Endothelial cell of umbilical vein (primary cell): ENCODE results near the gene DPP6. TPM values are rescaled to one million over a fixed set of nuclear protein-coding genes. Genes with fewer than 3 reads are reported as not detected.

Experiments
- BruUV-seq: library from RNA; stranded (reverse); fragments of 400-500 nt; replicated peaks from 2 replicates; lab custom pipeline; 2021; lab: Mats Ljungman, UMichigan
- CTCF ChIA-PET: fragments of 300-600, 350-600 bp; sonication (Branson Sonifier 250); formaldehyde crosslinking; loops from one replicate; lab custom pipeline; 2021; ENCODE audit warnings: antibody characterized with exemption, inconsistent platforms; lab: Charles Lee
- POLR2A ChIA-PET: fragments of 300-600, 350-600 bp; sonication (Branson Sonifier 250); formaldehyde crosslinking; loops from one replicate; lab custom pipeline; 2021; ENCODE audit warnings: antibody characterized with exemption, inconsistent platforms; lab: Charles Lee
- DNase-seq: peaks from one replicate; pipeline ENCODE4 v3.0.0-alpha.2; 2011; ENCODE audit warnings: low read depth, low spot score
- FAIRE-seq: peaks from 2 replicates; lab custom pipeline; 2011; peaks lifted over from hg19 to GRCh38; lab: Jason Lieb, UNC
- H2AFZ ChIP-seq: 2 replicates; pipeline ENCODE4 v1.6.0; 2012; ENCODE audit warnings: low read depth, low read length, control low read depth, inconsistent platforms
- H3K27ac ChIP-seq: 2 replicates; pipeline ENCODE4 v1.5.1; 2011; ENCODE audit warnings: low read depth, mild to moderate bottlenecking, control low read depth, low read length, moderate library complexity; ENCODE audit not compliant: insufficient read depth
- H3K27me3 ChIP-seq, 2 experiments: 2 replicates each; pipeline versions ENCODE4 v1.6.0 to v1.6.1; 2011; ENCODE audit warnings: low read length in 2 of 2, mixed read lengths in 1 of 2; ENCODE audit not compliant: control insufficient read depth in 2 of 2, insufficient read depth in 2 of 2
- H3K36me3 ChIP-seq, 2 experiments: 2 replicates in 1 of 2; 3 replicates in 1 of 2; pipeline ENCODE4 v1.5.1; 2011; ENCODE audit warnings: low read length in 2 of 2, mild to moderate bottlenecking in 1 of 2, moderate library complexity in 1 of 2; ENCODE audit not compliant: control insufficient read depth in 2 of 2, insufficient read depth in 2 of 2; ENCODE audit errors: extremely low read depth in 1 of 2
- H3K4me1 ChIP-seq: 3 replicates; pipeline ENCODE4 v1.5.1; 2011; ENCODE audit warnings: mild to moderate bottlenecking, low read length; ENCODE audit not compliant: control insufficient read depth, insufficient read depth; ENCODE audit errors: extremely low read depth
- H3K4me2 ChIP-seq: 2 replicates; pipeline ENCODE4 v1.6.1; 2011; ENCODE audit warnings: low read length, control low read depth, mixed read lengths; ENCODE audit not compliant: insufficient read depth
- H3K4me3 ChIP-seq, 3 experiments: fragments of 200-600 bp in 1 of 3; sonication (generic), shearing (Covaris generic) in 1 of 3; replicated peaks in 1 of 3; 2 replicates each; pipeline ENCODE4 v1.5.1; 2011 to 2016; ENCODE audit warnings: control low read depth in 3 of 3, low read length in 3 of 3, mild to moderate bottlenecking in 2 of 3, inconsistent platforms in 1 of 3, low read depth in 1 of 3, moderate library complexity in 1 of 3; ENCODE audit not compliant: insufficient read depth in 1 of 3
- H3K79me2 ChIP-seq: 2 replicates; pipeline ENCODE4 v1.6.0; 2012; ENCODE audit warnings: low read length, inconsistent platforms; ENCODE audit not compliant: control insufficient read depth, insufficient read depth
- H3K9ac ChIP-seq: replicated peaks from 2 replicates; pipeline ENCODE3; 2011; ENCODE audit warnings: low read length, control low read depth; ENCODE audit not compliant: insufficient read depth; ENCODE audit errors: extremely low read depth
- H3K9me1 ChIP-seq: replicated peaks from 3 replicates; pipeline ENCODE4 v1.6.0; 2011; ENCODE audit warnings: mild to moderate bottlenecking, low read length; ENCODE audit not compliant: control insufficient read depth, insufficient read depth; ENCODE audit errors: extremely low read depth
- H3K9me3 ChIP-seq: replicated peaks from 2 replicates; pipeline ENCODE4 v1.5.1; 2012; ENCODE audit warnings: low read length, inconsistent platforms; ENCODE audit not compliant: control insufficient read depth, insufficient read depth
- H4K20me1 ChIP-seq: replicated peaks from 2 replicates; pipeline ENCODE3; 2011; ENCODE audit warnings: mild to moderate bottlenecking, low read length; ENCODE audit not compliant: control insufficient read depth, insufficient read depth; ENCODE audit errors: extremely low read depth
- EZH2 ChIP-seq: IDR thresholded peaks from 2 replicates; pipeline ENCODE4 v1.6.1; 2012; ENCODE audit warnings: borderline replicate concordance, low read depth, mild to moderate bottlenecking, moderate library complexity, low read length, inconsistent platforms; ENCODE audit not compliant: severe bottlenecking
- FOS ChIP-seq: IDR thresholded peaks from 2 replicates; pipeline ENCODE4 v1.6.1; 2011; ENCODE audit warnings: mild to moderate bottlenecking, low read length, moderate library complexity, borderline replicate concordance; ENCODE audit not compliant: insufficient read depth
- GATA2 ChIP-seq: IDR thresholded peaks from 2 replicates; pipeline ENCODE4 v1.7.0; 2011; ENCODE audit warnings: low read depth, mild to moderate bottlenecking, moderate library complexity, mixed read lengths, low read length; ENCODE audit not compliant: insufficient read length, insufficient read depth
- JUN ChIP-seq: IDR thresholded peaks from 2 replicates; pipeline ENCODE4 v1.6.1; 2011; ENCODE audit warnings: borderline replicate concordance, low read depth; ENCODE audit not compliant: insufficient read length, insufficient read depth
- MYC ChIP-seq: IDR thresholded peaks from one replicate; pipeline ENCODE4 v1.6.1; 2011; ENCODE audit warnings: mild to moderate bottlenecking, low read depth, low read length
- POLR2A ChIP-seq: IDR thresholded peaks from 2 replicates; pipeline ENCODE4 v1.6.1; 2012; ENCODE audit warnings: low read depth, mild to moderate bottlenecking, control low read depth, low read length
- POLR2AphosphoS5 ChIP-seq: IDR thresholded peaks from 2 replicates; pipeline ENCODE4 v1.6.1; 2012; ENCODE audit warnings: low read depth, mild to moderate bottlenecking, control low read depth, low read length, moderate library complexity; ENCODE audit not compliant: insufficient read depth
- dilution Hi-C: fragments of 300-500 bp; cut with MboI; formaldehyde crosslinking; loops from one replicate; pipeline ENCODE4 v1.15.0; 2019; ENCODE audit warnings: low sequenced_read_pairs; ENCODE audit not compliant: extremely low pct_ligation_motif_present
- intact Hi-C: fragments of 100-400 bp; cut with micrococcal nuclease; formaldehyde crosslinking; loops from one replicate; pipeline ENCODE4 v1.10.0; 2022
- polyA plus RNA-seq, 4 experiments: library from polyadenylated mRNA; depleted of rRNA in 3 of 4; stranded (reverse) in 3 of 4; unstranded in 1 of 4; fragments of >200 nt; gene quantifications; 2 replicates each; pipeline versions ENCODE4 v1.2.1 to v1.2.3, GENCODE V29; 2011 to 2012; ENCODE audit warnings: missing spikeins in 1 of 4
- total RNA-seq: library from RNA; stranded (reverse); gene quantifications from 2 replicates; pipeline ENCODE4 v1.2.3, GENCODE V29; 2021
- TF ChIP-seq, protein P1 (sequence below), 2 donors: IDR thresholded peaks; 1 replicate in 1 of 2; 2 replicates in 1 of 2; pipeline ENCODE4 v1.5.1; 2011; ENCODE audit warnings: low read length in 2 of 2, mild to moderate bottlenecking in 2 of 2, moderate library complexity in 2 of 2, control low read depth in 1 of 2, inconsistent platforms in 1 of 2, low read depth in 1 of 2; ENCODE audit not compliant: insufficient read depth in 1 of 2; ENCODE audit errors: extremely low read depth in 1 of 2
- TF ChIP-seq, protein P2 (sequence below): IDR thresholded peaks from 2 replicates; pipeline ENCODE4 v1.6.1; 2011; ENCODE audit not compliant: insufficient read depth, insufficient read length

The DPP6 gene
- total and polyA plus RNA-seq, 2 donors (not counting 3 experiments of a cell fraction or from before 2014, with no cell fraction given) = not detected

DNA sequence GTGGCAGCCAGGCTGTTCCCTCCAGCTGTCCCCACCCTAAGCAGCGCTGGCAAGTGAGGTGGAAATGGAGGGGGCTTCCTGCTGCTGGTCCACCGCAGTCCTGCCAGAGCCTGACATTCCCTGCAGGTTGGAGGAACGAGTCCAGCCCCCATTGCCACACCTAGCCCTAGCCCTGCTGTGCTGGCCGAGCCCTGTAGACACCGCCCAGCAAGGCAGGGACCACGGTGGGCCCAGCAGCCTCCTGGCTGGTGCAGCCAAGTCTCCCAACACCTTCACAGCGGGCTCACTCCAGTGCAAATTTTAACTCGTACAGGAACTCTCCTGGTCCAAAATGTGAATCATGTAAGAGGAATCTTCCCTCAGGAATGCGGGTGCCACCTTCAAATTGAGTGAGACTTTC lies 834.4 kb downstream of the DPP6 start:
- POLR2A ChIA-PET = no interaction called here
- Histone ChIP-seq H3K4me2 (no peak overlapping the region), H3K79me2 (no peaks in the 10 kb centered on the region), H3K36me3 (no peaks in the 10 kb centered on the region), H3K9ac (no peak overlapping the region), H2AFZ (no peak overlapping the region), H3K9me1 (no peaks in the 10 kb centered on the region), H3K9me3 (peaks cover 11% of the 10 kb centered on the region), H3K27ac (no peak overlapping the region), H3K27me3 (no peaks in the 10 kb centered on the region), H3K4me3 (no peak overlapping the region), H3K4me1 (no peaks in the 10 kb centered on the region), H4K20me1 (no peaks in the 10 kb centered on the region)
- intact Hi-C loops = no loop called here
- TF ChIP-seq EZH2 (no peak), GATA2 (no peak), POLR2A (no peak), JUN (no peak), MYC (no peak), FOS (no peak), POLR2AphosphoS5 (no peak)
- TF ChIP-seq, protein P1, sequence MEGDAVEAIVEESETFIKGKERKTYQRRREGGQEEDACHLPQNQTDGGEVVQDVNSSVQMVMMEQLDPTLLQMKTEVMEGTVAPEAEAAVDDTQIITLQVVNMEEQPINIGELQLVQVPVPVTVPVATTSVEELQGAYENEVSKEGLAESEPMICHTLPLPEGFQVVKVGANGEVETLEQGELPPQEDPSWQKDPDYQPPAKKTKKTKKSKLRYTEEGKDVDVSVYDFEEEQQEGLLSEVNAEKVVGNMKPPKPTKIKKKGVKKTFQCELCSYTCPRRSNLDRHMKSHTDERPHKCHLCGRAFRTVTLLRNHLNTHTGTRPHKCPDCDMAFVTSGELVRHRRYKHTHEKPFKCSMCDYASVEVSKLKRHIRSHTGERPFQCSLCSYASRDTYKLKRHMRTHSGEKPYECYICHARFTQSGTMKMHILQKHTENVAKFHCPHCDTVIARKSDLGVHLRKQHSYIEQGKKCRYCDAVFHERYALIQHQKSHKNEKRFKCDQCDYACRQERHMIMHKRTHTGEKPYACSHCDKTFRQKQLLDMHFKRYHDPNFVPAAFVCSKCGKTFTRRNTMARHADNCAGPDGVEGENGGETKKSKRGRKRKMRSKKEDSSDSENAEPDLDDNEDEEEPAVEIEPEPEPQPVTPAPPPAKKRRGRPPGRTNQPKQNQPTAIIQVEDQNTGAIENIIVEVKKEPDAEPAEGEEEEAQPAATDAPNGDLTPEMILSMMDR (IDR thresholded peaks at IDR 0.05; ENCODE audit: extremely low read depth in 1 of 2, insufficient read depth in 1 of 2, low read depth in 1 of 2, low read length in 2 of 2) = no peak
- TF ChIP-seq, protein P2, sequence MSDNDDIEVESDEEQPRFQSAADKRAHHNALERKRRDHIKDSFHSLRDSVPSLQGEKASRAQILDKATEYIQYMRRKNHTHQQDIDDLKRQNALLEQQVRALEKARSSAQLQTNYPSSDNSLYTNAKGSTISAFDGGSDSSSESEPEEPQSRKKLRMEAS = no peak
- BruUV-seq = no TSS peak
- FAIRE-seq (no peak), DNase-seq (no peak)
- dilution Hi-C loops = no loop called here
- CTCF ChIA-PET = no interaction called here
